GM12875 (cell line): ENCODE results near the gene M1AP.

ENCODE experiments used
- H3K4me3 ChIP-seq: one replicate; pipeline ENCODE4 v1.5.1; 2011; ENCODE audit warnings: low read depth, low read length, control low read depth
- CTCF ChIP-seq: IDR thresholded peaks from 2 replicates; pipeline ENCODE4 v1.5.1; 2011; ENCODE audit warnings: low read depth, mild to moderate bottlenecking, control low read depth, inconsistent platforms, low read length, moderate library complexity, borderline replicate concordance; ENCODE audit not compliant: insufficient read depth

The M1AP gene

GRCh38 chr2:74619651-74620297 lies 28.4 kb downstream of the M1AP start:
- no peak for TF ChIP-seq CTCF
- H3K4me3 ChIP-seq: no peak overlapping the region

DNA sequence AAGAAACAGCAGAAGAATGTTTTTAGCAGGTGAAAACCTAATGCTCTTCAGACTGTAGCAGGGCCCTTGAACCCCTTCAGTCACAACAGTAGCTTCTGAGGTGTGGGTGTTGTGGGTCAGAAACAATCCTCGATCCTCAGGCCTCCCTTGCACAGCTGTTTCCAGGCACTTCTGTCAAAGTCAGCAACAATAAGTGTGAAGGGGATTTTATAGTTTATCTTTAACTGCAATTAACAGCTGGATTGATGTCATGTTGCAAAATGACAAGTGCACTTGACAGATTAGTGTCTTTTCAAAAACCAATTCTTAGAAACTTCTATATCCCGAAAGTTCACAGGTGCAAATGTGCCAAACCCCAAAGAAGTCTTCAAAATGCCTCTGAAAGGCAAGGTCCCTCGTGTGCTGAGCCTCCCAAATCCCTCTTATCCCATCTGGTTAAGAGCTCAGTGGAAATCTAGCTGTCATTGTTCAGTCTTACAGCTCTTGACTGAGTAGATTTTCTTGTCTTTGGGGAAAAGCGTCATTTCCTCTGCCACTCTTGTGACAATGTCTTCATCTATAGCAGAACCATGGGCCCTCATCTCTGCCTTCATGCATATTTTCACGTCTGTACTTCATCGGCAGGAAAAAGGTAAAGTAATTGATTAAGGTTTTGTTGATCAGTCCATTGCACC lies 29.6 kb downstream of the M1AP start:
- no peak for TF ChIP-seq CTCF
- H3K4me3 ChIP-seq: no peak overlapping the region

GRCh38 chr2:74617122-74617521 lies 31.0 kb downstream of the M1AP start:
- TF ChIP-seq CTCF: no peak
- no peak overlapping the region for H3K4me3 ChIP-seq

- no peak for TF ChIP-seq CTCF
Observed at GRCh38 chr2:74606927-74607326, 41.2 kb downstream of the M1AP start.

DNA sequence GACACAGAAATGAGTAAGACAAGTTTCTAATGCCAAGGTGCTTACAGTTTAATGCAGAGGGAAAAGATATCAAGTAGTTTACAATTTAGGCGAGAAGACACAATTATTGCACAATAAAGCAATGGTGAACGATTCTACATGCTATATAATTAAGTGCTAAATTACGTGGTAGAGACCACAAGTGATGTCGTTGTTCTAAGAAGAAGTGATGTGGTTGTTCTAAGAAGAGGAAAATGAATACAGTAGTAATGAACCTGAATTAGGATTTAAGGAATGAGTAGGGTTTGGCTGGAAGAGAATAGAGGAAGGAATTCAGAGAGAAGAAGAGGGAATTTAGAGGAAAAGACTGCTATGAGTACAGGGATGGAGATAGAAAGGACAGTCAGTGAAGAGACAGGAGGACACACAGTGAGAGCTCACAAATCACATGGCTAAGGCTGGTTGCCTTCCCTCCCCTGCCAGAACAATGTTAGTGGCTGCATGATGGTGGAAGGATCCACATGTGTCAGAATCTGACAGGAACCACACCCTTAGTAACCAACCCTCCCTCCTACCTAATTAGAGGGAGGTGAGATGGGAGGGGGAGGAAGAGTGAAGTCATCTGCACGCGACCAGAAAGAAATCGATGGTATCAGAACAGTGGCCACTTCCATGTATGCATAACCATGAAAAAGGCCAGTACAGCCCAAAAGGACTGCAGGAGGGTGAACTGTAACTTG lies 44.7 kb downstream of the M1AP start:
- no peak for TF ChIP-seq CTCF

More at GRCh38 chr2:74606927-74607326, 41.2 kb downstream of the M1AP start:
- H3K4me3 ChIP-seq: no peak overlapping the region

DNA sequence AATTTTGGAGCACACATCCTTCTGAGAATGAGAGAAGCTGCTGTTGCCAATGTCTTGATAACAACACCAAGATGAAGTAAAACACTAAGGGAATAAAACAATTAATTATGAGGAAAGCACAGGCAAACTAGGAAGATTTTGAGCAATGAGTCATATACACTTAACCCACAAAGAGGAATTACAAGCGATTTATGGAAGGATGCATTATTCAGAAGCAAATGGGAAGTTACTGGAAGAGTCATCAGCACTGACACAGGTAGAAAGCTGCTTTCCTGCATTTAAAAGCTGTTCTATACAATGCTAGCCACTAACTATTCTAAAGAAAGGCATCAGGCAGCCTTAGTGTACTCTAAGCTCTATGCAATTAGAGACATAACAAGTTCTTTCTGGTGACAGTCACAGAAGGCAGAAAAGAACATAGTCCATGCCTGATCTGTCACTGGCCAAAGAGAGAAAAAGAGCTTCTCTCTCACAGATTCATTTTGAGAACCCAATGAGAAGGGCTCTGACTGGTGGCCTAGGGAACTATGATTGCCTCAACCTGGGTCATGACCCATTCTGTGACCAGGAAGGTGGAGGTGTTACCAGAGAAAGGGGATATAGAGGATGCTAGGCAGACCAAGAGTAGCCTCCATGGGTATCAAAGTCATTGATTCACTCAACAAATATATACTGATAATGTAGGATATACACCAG lies 45.4 kb downstream of the M1AP start:
- no peak for TF ChIP-seq CTCF
- no peak overlapping the region for H3K4me3 ChIP-seq

More for the DNA sequence above, 44.7 kb downstream of the M1AP start:
- H3K4me3 ChIP-seq: no peak overlapping the region
